GM18861 (cell line): ENCODE measurements around the gene STXBP5.
"Not testable (repeated sequence)": the region's sequence is repeated elsewhere in the genome, so short reads cannot be mapped to it uniquely, and the experiment has no call there.

Experiments used
- ATAC-seq: cut with Tn5 transposase; IDR thresholded peaks from one replicate; pipeline ENCODE4 v1.9.1; 2021; ENCODE audit not compliant: unreplicated experiment

STXBP5 gene

DNA sequence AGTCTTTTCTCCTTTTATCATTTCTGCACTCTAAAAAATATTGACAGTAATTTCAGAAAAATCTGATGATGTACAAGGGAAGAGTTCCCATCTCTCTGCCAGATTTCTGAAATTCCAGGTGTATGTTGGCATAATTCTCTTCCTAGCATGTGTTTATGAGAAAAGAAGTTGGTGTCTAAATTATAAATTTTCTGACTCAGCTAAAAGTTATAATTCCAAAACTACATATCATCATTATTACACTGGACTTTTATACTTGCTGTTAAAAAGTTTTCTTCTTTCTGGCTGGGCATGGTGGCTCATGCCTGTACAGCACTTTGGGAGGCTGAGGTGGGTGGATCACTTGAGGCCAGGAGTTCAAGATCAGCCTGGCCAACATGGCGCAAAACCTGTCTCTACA lies 168.6 kb downstream of the STXBP5 start:
- ATAC-seq = no peak

GRCh38 chr6:147378819-147379218 lies 174.6 kb downstream of the STXBP5 start:
- no peak for ATAC-seq

- ATAC-seq = not testable (repeated sequence)
These were observed 176.6 kb downstream of the STXBP5 start for GRCh38 chr6:147380841-147381240.

- ATAC-seq = no peak
These were observed 177.5 kb downstream of the STXBP5 start for GRCh38 chr6:147381712-147382111.

DNA sequence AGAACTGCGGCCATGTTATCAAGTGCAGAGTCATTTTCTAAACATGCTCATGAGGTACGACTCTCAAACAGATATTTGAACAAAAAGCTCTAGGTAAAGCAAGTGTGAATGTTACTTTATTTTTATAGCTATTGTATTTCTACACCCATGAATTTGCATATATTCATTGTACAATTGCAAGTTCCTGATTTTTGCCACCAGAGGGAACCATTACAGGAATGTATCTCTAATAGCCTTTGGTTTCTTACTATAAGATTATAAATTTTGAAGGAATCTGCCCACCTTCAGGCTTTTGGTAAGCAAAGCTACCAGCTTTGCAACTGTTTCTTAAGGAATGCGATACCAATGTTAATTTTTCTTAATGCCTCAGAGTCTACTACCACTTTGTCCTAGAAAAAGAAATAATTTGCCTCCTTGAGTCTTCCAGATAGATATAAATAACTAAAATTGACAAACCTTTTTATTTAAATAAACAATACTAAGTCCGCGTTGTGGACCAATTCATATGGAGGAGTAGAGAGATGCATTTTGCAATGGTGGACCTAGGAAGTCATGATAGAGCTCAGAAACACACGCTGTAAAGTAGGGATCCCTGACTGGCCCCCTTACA lies 178.8 kb downstream of the STXBP5 start:
- ATAC-seq = no peak

- ATAC-seq = peak; percentile 59
These were observed 179.8 kb downstream of the STXBP5 start for GRCh38 chr6:147384029-147384428.

DNA sequence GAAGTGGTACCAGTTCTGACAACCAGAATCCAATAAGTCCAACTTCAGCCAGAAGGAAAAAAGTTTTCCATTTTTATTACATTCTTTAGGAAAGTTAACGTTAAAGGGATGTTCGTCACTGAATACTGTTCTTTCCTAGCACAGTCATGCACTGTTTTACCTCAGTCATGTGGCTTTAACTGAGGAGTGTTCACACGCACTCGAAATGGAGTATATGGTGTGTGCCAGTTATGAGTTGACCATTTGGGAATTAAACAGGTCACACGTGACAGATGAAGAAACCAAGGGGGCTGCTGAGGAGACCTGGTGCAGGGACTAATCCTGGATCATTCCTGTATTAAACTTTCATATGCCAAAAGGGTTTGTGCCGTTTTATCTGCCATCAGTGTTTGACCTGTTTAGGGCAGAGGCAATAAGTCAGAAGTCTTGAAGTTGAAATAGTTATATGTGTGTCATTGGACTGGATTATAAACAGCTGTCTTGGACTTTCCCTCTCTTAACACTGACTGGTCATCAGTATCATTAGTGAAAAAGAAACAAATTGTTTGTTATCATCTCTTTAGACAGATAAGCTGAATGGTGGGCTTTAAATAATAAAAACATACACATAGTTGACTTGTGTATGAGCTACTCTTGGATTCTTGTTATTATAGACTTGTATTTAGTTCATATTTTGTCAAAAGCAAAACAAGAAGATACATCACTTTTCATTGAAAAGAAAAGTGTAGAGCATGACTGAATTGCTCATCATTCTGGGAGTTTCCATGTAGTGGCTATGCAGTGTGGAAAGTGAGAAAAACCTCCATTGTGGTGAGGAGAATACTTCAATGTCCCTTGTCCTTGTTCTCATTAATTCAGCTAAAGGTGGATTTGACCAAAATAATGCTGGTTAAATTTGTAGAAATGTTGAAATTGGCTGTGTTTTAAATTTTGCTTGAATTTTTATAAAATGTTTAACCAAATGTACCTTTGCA lies 180.8 kb downstream of the STXBP5 start:
- ATAC-seq = peak; percentile 45

DNA sequence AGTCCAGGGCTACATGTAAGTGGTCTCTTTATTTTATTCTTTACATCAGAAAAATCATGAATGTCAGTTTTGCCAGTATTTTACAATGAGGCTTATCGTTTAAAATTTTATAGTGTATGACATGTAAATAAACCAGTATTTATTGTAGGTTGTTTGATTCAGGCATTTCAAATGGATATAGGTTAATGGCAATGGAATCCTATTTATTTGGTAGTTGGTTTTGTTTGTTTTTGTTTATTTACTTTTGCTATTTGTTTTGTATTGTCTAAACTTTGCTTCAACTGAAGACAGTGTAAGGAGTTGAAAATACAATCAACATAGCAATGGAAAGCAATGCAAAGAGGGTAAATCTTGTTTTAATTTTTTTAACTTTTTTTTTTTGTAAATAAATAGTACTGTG lies 185.2 kb downstream of the STXBP5 start:
- no peak for ATAC-seq

GRCh38 chr6:147390909-147391536 lies 186.8 kb downstream of the STXBP5 start:
- ATAC-seq = no peak

DNA sequence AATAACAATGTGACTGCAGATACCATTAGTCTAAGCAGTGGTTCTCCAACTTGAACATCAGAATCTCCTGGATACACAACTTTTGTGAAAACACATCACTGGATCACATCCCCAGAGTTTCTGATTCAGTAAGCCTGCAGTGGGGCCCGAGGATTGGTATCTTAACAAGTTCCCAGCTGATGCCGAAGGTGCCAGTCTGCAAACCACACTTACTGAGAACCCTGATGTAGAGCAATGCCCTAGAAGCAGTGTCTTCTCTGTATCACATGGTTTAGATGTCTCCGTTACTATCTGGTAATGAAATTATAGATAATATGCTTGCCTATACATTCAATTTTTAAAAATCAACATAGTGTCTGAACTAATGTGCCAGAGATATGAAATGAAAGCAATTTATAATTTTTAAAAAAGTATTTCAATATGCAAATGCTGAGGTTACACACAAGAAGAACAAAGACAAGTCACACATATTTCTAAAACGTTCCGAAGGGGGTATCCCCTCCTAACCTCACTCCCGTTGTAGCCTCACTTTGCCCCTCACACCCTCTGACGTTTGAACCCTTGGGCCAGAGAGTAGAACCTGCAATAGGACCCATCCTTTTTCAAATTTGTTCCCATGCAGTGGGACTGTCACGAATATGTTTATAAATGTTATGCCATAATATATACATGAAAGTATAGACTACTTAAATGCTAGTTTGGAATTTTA lies 188.9 kb downstream of the STXBP5 start:
- ATAC-seq = no peak

- ATAC-seq = no peak
These were observed 190.9 kb downstream of the STXBP5 start for GRCh38 chr6:147395158-147395557.

GRCh38 chr6:147397306-147397705 lies 193.1 kb downstream of the STXBP5 start:
- ATAC-seq = no peak

DNA sequence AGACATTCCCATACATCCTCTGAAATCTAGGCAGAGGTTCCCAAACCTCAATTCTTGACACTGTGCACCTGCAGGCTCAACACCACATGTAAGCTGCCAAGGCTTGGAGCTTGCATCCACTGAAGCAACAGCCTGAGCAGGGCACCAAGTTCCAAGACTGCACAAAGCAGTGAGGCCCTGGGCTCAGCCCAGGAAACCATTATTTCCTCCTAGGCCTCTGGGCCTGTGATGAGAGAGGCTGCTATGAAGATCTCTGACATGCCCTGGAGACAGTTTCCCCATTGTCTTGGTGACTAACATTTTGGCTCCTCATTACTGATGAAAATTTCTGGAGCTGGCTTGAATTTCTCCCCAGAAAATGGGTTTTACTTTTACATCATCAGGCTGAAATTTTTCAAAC lies 196.8 kb downstream of the STXBP5 start:
- ATAC-seq = no peak

GRCh38 chr6:147401779-147402178 lies 197.6 kb downstream of the STXBP5 start:
- no peak for ATAC-seq

GRCh38 chr6:147406783-147407182 lies 202.6 kb downstream of the STXBP5 start:
- ATAC-seq = no peak

DNA sequence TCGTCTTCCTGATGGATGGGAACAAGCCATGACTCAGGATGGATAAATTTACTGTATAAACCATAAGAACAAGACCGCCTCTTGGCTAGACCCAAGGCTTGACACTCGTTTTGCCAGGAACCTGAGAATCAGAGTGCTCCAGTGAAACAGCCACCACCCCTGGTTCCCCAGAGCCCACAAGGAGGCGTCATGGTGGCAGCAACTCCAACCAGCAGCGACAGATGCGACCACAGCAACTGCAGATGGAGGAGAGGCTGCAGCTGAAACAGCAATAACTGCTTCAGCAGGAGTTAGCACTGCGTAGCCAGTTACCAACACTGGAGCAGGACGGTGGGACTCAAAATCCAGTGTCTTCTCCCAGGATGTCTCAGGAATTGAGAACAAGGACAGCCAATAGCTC lies 203.4 kb downstream of the STXBP5 start:
- no peak for ATAC-seq

- no peak for ATAC-seq
These were observed 212.4 kb downstream of the STXBP5 start for GRCh38 chr6:147416622-147417021.

- ATAC-seq = no peak
These were observed 213.7 kb downstream of the STXBP5 start for GRCh38 chr6:147417954-147418353.

DNA sequence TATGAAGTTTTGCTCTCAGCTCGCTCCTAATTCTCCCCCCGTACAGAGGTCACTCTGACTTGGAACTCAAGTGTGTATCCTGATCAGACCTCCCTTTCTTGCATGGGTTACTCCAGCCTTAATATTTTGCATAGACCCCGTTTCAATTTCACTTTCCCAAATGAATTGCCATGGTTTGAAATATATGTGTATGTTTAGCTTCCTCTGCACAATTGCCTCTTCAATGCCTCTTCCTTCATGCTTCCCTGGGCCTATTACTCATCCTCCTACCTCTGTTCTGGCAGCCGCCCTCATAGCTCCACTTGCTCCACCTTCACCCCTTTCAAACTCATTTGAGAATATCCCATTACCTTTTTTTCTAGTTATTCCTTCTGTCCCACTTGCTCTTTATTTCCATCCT lies 214.3 kb downstream of the STXBP5 start:
- no peak for ATAC-seq

DNA sequence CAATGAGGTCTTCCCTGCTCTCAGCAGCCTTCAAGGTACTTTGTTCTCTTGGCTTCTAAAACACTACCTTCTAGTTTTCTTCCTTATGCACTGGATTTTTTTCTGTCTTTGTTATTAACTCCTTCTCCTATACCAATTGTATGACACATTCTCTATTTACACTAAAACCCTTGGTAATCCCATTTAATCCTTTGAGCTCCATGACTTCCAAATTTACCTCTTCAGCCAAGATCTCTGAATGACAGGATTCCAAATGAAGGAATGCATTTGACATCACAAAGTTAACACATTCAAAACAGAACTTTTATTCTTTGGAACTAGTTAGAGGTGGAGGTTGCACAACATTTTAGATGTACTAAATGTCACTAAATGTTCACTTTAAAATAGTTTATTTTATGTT lies 217.7 kb downstream of the STXBP5 start:
- ATAC-seq = no peak

DNA sequence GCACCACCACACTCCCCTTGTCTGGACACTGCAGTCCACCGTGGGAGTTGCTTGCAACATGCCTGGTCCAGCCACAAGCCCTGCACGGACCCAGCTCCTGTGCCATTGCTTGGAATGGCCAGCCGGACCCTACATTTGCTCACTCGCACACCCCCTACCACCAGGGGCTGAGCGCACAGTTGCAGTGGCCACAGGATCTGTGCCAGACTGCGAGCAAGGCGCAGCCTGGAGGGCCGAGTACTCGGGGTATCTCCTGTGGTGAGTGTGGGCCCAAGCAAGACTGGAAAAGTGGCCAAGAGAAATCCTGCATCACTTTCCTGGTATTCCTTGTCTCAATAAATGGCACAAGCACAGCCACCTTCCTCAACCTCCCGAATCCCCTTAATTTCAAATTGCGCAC lies 218.9 kb downstream of the STXBP5 start:
- ATAC-seq = no peak
